T-cell (primary cell): Measurements from ENCODE around the gene LSM4. TPM values are rescaled to one million over a fixed set of nuclear protein-coding genes. Genes with fewer than 3 reads are reported as not detected.
"Not testable (repeated sequence)": the region's sequence is repeated elsewhere in the genome, so short reads cannot be mapped to it uniquely, and the experiment has no call there.

Experiments used
- ATAC-seq, 4 experiments: fragments of 200-7000 bp in 3 of 4; fragments of 150-1000 bp in 1 of 4; cut with Tn5 transposase; replicated peaks in 1 of 4; 1 replicate in 3 of 4; 2 replicates in 1 of 4; pipeline ENCODE4 v1.10.0; 2021; ENCODE audit warnings: moderate library complexity in 3 of 4, mild to moderate bottlenecking in 2 of 4, moderate number of reproducible peaks in 1 of 4
- CTCF ChIA-PET, 2 donors: fragments of 300-600 bp; sonication (Branson Sonifier 250); formaldehyde crosslinking; loops; one replicate each; lab custom pipeline; 2022; ENCODE audit warnings: antibody characterized with exemption in 2 of 2; lab: Charles Lee
- POLR2A ChIA-PET, 2 donors: fragments of 300-600 bp; sonication (Branson Sonifier 250); formaldehyde crosslinking; loops; one replicate each; lab custom pipeline; 2022; ENCODE audit warnings: antibody characterized with exemption in 2 of 2; lab: Charles Lee
- DNase-seq, 35 experiments: peaks; one replicate each; pipeline versions ENCODE4 v3.0.0 to v3.0.0-alpha.2; 2013 to 2023
- H3K27ac ChIP-seq: one replicate; pipeline ENCODE4 v1.5.1; 2013; ENCODE audit warnings: low read length
- H3K27me3 ChIP-seq, 2 experiments: replicated peaks in 1 of 2; 1 replicate in 1 of 2; 2 replicates in 1 of 2; pipeline versions ENCODE4 v1.6.1 to v1.7.0; 2013; ENCODE audit warnings: low read length in 1 of 2, mixed read lengths in 1 of 2; ENCODE audit not compliant: control insufficient read depth in 2 of 2, insufficient read depth in 2 of 2; ENCODE audit errors: extremely low read depth in 1 of 2
- H3K36me3 ChIP-seq, 2 donors: 1 replicate in 1 of 2; 2 replicates in 1 of 2; pipeline versions ENCODE4 v1.6.1 to v1.7.0; 2013; ENCODE audit warnings: low read length in 1 of 2; ENCODE audit not compliant: control insufficient read depth in 2 of 2, insufficient read depth in 1 of 2; ENCODE audit errors: extremely low read depth in 1 of 2
- H3K4me1 ChIP-seq, 2 experiments: 1 replicate in 1 of 2; 2 replicates in 1 of 2; pipeline versions ENCODE4 v1.6.1 to v1.7.0; 2013; ENCODE audit warnings: low read length in 2 of 2, mixed read lengths in 1 of 2; ENCODE audit not compliant: insufficient read depth in 2 of 2, control insufficient read depth in 1 of 2; ENCODE audit errors: extremely low read depth in 1 of 2
- H3K4me3 ChIP-seq, 2 donors: 1 replicate in 1 of 2; 2 replicates in 1 of 2; pipeline versions ENCODE4 v1.5.1 to v1.7.0; 2013; ENCODE audit warnings: mild to moderate bottlenecking in 2 of 2, low read length in 1 of 2, moderate library complexity in 1 of 2; ENCODE audit not compliant: control insufficient read depth in 1 of 2; ENCODE audit errors: extremely low read depth in 1 of 2
- H3K9me3 ChIP-seq: 2 replicates; pipeline ENCODE4 v1.7.0; 2013
- H3K27ac Mint-ChIP-seq, 2 donors: one replicate each; pipeline ENCODE4 v1.8.0; 2020 to 2021; ENCODE audit warnings: mild to moderate bottlenecking in 2 of 2, mixed read lengths in 2 of 2
- H3K27me3 Mint-ChIP-seq, 2 donors: one replicate each; pipeline ENCODE4 v1.8.0; 2021 to 2022; ENCODE audit warnings: mixed read lengths in 2 of 2
- H3K36me3 Mint-ChIP-seq: one replicate; pipeline ENCODE4 v1.8.0; 2021; ENCODE audit warnings: mixed read lengths
- H3K4me1 Mint-ChIP-seq, 3 donors: one replicate each; pipeline ENCODE4 v1.8.0; 2020 to 2022; ENCODE audit warnings: mixed read lengths in 3 of 3, mild to moderate bottlenecking in 1 of 3
- H3K4me3 Mint-ChIP-seq, 3 donors: one replicate each; pipeline ENCODE4 v1.8.0; 2020 to 2022; ENCODE audit warnings: mild to moderate bottlenecking in 3 of 3, mixed read lengths in 3 of 3, moderate library complexity in 3 of 3
- H3K9me3 Mint-ChIP-seq, 3 donors: one replicate each; pipeline ENCODE4 v1.8.0; 2020 to 2022; ENCODE audit warnings: mixed read lengths in 3 of 3
- WGBS: methylation state at CpG from one replicate; pipeline ENCODE4 v1.1.5; 2013; ENCODE audit warnings: missing lambda C conversion rate; ENCODE audit not compliant: insufficient coverage; 5-methylcytosine and 5-hydroxymethylcytosine counted together
- total RNA-seq, 35 experiments: library from RNA in 6 of 35; stranded (reverse) in 6 of 35; fragments of 120-200 nt in 1 of 35; gene quantifications; one replicate each; pipeline versions ENCODE4 v1.2.1 to v1.2.4 and lab custom pipeline; 2013 to 2026

The LSM4 gene
- total RNA-seq, 5 donors from 2014 or later (not counting 1 experiment from before 2014, with no cell fraction given), result 58.5 to 82.7 (median 69.1) TPM

GRCh38 chr19:18363787-18364186 is 40.9 kb upstream of the LSM4 start:
- peaks cover 50% of the 10 kb centered on the region for H3K36me3 Mint-ChIP-seq
- H3K9me3 ChIP-seq, result no peaks in the 10 kb centered on the region
- DNase-seq, result no peak
- no peak overlapping the region for H3K27ac ChIP-seq
- 100% methylated on average over 1 of the region's 6 CpGs for WGBS
- no peaks in the 10 kb centered on the region for H3K4me1 Mint-ChIP-seq
- H3K4me3 ChIP-seq, result no peak overlapping the region
- no peaks in the 10 kb centered on the region for H3K27me3 Mint-ChIP-seq
- H3K27me3 ChIP-seq, result no peaks in the 10 kb centered on the region
- H3K4me1 ChIP-seq, result no peaks in the 10 kb centered on the region
- no peaks in the 10 kb centered on the region for H3K9me3 Mint-ChIP-seq
- no peak for ATAC-seq
- peaks cover 0 to 31% of the 10 kb centered on the region in 2 donors for H3K36me3 ChIP-seq
- POLR2A ChIA-PET, result no interaction called here
- H3K27ac Mint-ChIP-seq, result no peak overlapping the region
- H3K4me3 Mint-ChIP-seq, result no peak overlapping the region
- CTCF ChIA-PET, result no interaction called here

GRCh38 chr19:18362934-18363542 is 40.2 kb upstream of the LSM4 start:
- no peak overlapping the region for H3K27ac ChIP-seq
- ChIA-PET POLR2A (no interaction called here), CTCF (interaction anchor here in 1 of 2 donors (0.6 kb wide), 1 partner anchor 195 kb away, joined by 3 read pairs; no protein-coding TSS in a partner anchor)
- no peak for ATAC-seq
- 93% methylated on average over 10 of the region's 17 CpGs for WGBS
- no peaks in the 10 kb centered on the region for H3K27me3 ChIP-seq
- H3K4me1 ChIP-seq, result no peaks in the 10 kb centered on the region
- no peak overlapping the region for H3K27ac Mint-ChIP-seq
- peaks cover 0 to 31% of the 10 kb centered on the region in 2 donors for H3K36me3 ChIP-seq
- H3K4me3 Mint-ChIP-seq, result no peak overlapping the region
- H3K4me1 Mint-ChIP-seq, result no peaks in the 10 kb centered on the region
- H3K27me3 Mint-ChIP-seq, result no peaks in the 10 kb centered on the region
- H3K9me3 Mint-ChIP-seq, result no peaks in the 10 kb centered on the region
- H3K4me3 ChIP-seq, result no peak overlapping the region
- H3K36me3 Mint-ChIP-seq, result peaks cover 55% of the 10 kb centered on the region
- H3K9me3 ChIP-seq, result no peaks in the 10 kb centered on the region
- DNase-seq, result no peak

- ChIA-PET POLR2A (no interaction called here), CTCF (no interaction called here)
- Mint-ChIP-seq H3K9me3 (no peaks in the 10 kb centered on the region), H3K4me1 (no peaks in the 10 kb centered on the region), H3K27ac (no peak overlapping the region), H3K4me3 (no peak overlapping the region), H3K27me3 (no peaks in the 10 kb centered on the region), H3K36me3 (peaks cover 64% of the 10 kb centered on the region)
- Histone ChIP-seq H3K4me3 (no peak overlapping the region), H3K27ac (no peak overlapping the region), H3K4me1 (no peaks in the 10 kb centered on the region), H3K9me3 (no peaks in the 10 kb centered on the region), H3K36me3 (peaks cover 0 to 41% of the 10 kb centered on the region in 2 donors), H3K27me3 (no peaks in the 10 kb centered on the region)
- WGBS, result 93% methylated on average over 8 of the region's 8 CpGs
- no peak for DNase-seq
- ATAC-seq, result no peak
Measured at GRCh38 chr19:18361646-18362045, 38.8 kb upstream of the LSM4 start.

- Histone ChIP-seq H3K27me3 (no peaks in the 10 kb centered on the region), H3K4me1 (no peaks in the 10 kb centered on the region), H3K4me3 (no peak overlapping the region), H3K27ac (no peak overlapping the region), H3K9me3 (no peaks in the 10 kb centered on the region), H3K36me3 (peaks cover 0 to 28% of the 10 kb centered on the region in 2 donors)
- peaks cover 0 to 4% (median 0%) of the 10 kb centered on the region in 3 donors for H3K4me1 Mint-ChIP-seq
- WGBS, result 98% methylated on average over 3 of the region's 3 CpGs
- no peak overlapping the region for H3K4me3 Mint-ChIP-seq
- CTCF ChIA-PET, result interaction anchor here in 1 of 2 donors (0.6 kb wide), 1 partner anchor 285 kb away, joined by 5 read pairs; no protein-coding TSS in a partner anchor
- DNase-seq (no peak), ATAC-seq (no peak)
- H3K27ac Mint-ChIP-seq, result no peak overlapping the region
- POLR2A ChIA-PET, result no interaction called here
- no peaks in the 10 kb centered on the region for H3K9me3 Mint-ChIP-seq
- no peaks in the 10 kb centered on the region for H3K27me3 Mint-ChIP-seq
- peaks cover 56% of the 10 kb centered on the region for H3K36me3 Mint-ChIP-seq
Measured at GRCh38 chr19:18357041-18357440, 34.2 kb upstream of the LSM4 start.

- POLR2A ChIA-PET, result not testable (repeated sequence)
Measured at GRCh38 chr19:18354743-18355142, 31.9 kb upstream of the LSM4 start.

GRCh38 chr19:18353378-18354005 is 30.6 kb upstream of the LSM4 start:
- POLR2A ChIA-PET, result no interaction called here
- H3K27ac ChIP-seq, result no peak overlapping the region
- 94% methylated on average over 5 of the region's 8 CpGs for WGBS
- ATAC-seq, result no peak
- Mint-ChIP-seq H3K4me1 (peaks cover 0 to 6% (median 0%) of the 10 kb centered on the region in 3 donors), H3K9me3 (no peaks in the 10 kb centered on the region), H3K4me3 (no peak overlapping the region), H3K27ac (no peak overlapping the region), H3K27me3 (no peaks in the 10 kb centered on the region), H3K36me3 (peaks cover 45% of the 10 kb centered on the region)
- CTCF ChIA-PET, result no interaction called here
- H3K9me3 ChIP-seq, result no peaks in the 10 kb centered on the region
- H3K4me1 ChIP-seq, result no peaks in the 10 kb centered on the region
- no peak overlapping the region for H3K4me3 ChIP-seq
- no peaks in the 10 kb centered on the region for H3K27me3 ChIP-seq
- DNase-seq, result no peak
- H3K36me3 ChIP-seq, result peaks cover 0 to 21% of the 10 kb centered on the region in 2 donors

More at GRCh38 chr19:18354743-18355142, 31.9 kb upstream of the LSM4 start:
- not testable (repeated sequence) for H3K27ac ChIP-seq, H3K27me3 Mint-ChIP-seq, ATAC-seq, H3K9me3 Mint-ChIP-seq, H3K27ac Mint-ChIP-seq, H3K4me1 ChIP-seq, H3K9me3 ChIP-seq, H3K4me3 Mint-ChIP-seq, H3K4me1 Mint-ChIP-seq, DNase-seq, H3K27me3 ChIP-seq, H3K4me3 ChIP-seq
- WGBS, result no CpG with 5 or more reads among the region's 7 CpGs
- H3K36me3 Mint-ChIP-seq, result peaks cover 51% of the 10 kb centered on the region
- peaks cover 0 to 25% of the 10 kb centered on the region in 2 donors for H3K36me3 ChIP-seq
- CTCF ChIA-PET, result interaction anchor here in 1 of 2 donors (0.5 kb wide), 1 partner anchor 20 kb away, joined by 3 read pairs; no protein-coding TSS in a partner anchor
